ENCODE measurements around the gene OR56A1.

DNA sequence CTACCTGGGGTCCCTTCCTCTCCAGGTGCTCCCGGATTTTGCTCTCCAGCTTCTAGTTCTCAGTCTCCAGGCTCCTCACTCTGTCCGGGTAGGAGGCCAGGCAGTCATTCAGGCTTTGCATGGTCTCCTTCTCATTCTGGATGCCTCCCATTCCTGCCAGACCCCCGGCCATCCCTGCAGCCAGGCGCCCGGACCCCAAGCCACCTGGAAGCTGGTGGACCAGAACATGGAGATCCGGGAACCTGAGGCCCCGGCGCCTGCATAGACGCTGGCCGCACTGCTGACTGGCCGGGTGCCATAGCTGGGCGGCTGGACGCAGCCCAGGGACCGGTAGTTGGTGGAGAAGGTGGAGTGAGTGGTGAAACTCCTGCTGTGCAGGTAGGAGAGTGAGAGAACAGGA lies 35.8 kb downstream of the OR56A1 start:
- TF ChIP-seq, protein P1, sequence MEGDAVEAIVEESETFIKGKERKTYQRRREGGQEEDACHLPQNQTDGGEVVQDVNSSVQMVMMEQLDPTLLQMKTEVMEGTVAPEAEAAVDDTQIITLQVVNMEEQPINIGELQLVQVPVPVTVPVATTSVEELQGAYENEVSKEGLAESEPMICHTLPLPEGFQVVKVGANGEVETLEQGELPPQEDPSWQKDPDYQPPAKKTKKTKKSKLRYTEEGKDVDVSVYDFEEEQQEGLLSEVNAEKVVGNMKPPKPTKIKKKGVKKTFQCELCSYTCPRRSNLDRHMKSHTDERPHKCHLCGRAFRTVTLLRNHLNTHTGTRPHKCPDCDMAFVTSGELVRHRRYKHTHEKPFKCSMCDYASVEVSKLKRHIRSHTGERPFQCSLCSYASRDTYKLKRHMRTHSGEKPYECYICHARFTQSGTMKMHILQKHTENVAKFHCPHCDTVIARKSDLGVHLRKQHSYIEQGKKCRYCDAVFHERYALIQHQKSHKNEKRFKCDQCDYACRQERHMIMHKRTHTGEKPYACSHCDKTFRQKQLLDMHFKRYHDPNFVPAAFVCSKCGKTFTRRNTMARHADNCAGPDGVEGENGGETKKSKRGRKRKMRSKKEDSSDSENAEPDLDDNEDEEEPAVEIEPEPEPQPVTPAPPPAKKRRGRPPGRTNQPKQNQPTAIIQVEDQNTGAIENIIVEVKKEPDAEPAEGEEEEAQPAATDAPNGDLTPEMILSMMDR (conservative IDR thresholded peaks at IDR 0.05; ENCODE audit: low read depth, low read length): no peak
- no peak for TF ChIP-seq EZH2 (IDR thresholded peaks at IDR 0.05; ENCODE audit: borderline replicate concordance, low read depth, low read length, poor library complexity, severe bottlenecking)

Measured in A673 (cell line).